HPDE6-E6E7 (cell line): ENCODE results near the gene USP54.

Experiments used
- DNase-seq: peaks from one replicate; pipeline ENCODE4 v3.0.0; 2011; ENCODE audit warnings: missing footprints; ENCODE audit errors: extremely low spot score

USP54 gene

GRCh38 chr10:73522263-73522662 is 68.9 kb downstream of the USP54 start:
- DNase-seq, result no peak

- DNase-seq, result no peak
These were observed 71.8 kb downstream of the USP54 start for GRCh38 chr10:73519336-73519735.

- DNase-seq, result no peak
These were observed 73.8 kb downstream of the USP54 start for GRCh38 chr10:73517166-73517888.

GRCh38 chr10:73512207-73512743 is 78.9 kb downstream of the USP54 start:
- no peak for DNase-seq

GRCh38 chr10:73509695-73510094 is 81.4 kb downstream of the USP54 start:
- no peak for DNase-seq

GRCh38 chr10:73506491-73506890 is 84.7 kb downstream of the USP54 start:
- no peak for DNase-seq

- no peak for DNase-seq
These were observed 85.1 kb downstream of the USP54 start for GRCh38 chr10:73506074-73506473.

GRCh38 chr10:73503037-73503436 is 88.1 kb downstream of the USP54 start:
- no peak for DNase-seq

GRCh38 chr10:73501651-73502050 is 89.5 kb downstream of the USP54 start:
- no peak for DNase-seq

- no peak for DNase-seq
These were observed 93.5 kb downstream of the USP54 start for GRCh38 chr10:73497623-73498022.

GRCh38 chr10:73495884-73496674 is 95.1 kb downstream of the USP54 start, which contains the start of gene PPP3CB:
PPP3CB (minus strand) TSS chr10:73496024; CDS start chr10:73495889, 135 bp downstream.
- DNase-seq, result peak; percentile 75

- peak; percentile 91 for DNase-seq
These were observed 95.8 kb downstream of the USP54 start for GRCh38 chr10:73495226-73495883.

- DNase-seq, result no peak
These were observed 96.3 kb downstream of the USP54 start for GRCh38 chr10:73494877-73495225.

GRCh38 chr10:73494213-73494612 is 96.9 kb downstream of the USP54 start:
- DNase-seq, result no peak

- DNase-seq, result no peak
These were observed 97.4 kb downstream of the USP54 start for GRCh38 chr10:73493781-73494180.

- DNase-seq, result no peak
These were observed 104.5 kb downstream of the USP54 start for GRCh38 chr10:73486601-73487000.

- DNase-seq, result no peak
These were observed 105.8 kb downstream of the USP54 start for GRCh38 chr10:73485320-73485719.

GRCh38 chr10:73480158-73480557 is 111.0 kb downstream of the USP54 start:
- DNase-seq, result peak; percentile 37

GRCh38 chr10:73478636-73479035 is 112.5 kb downstream of the USP54 start:
- no peak for DNase-seq

GRCh38 chr10:73471226-73471625 is 119.9 kb downstream of the USP54 start:
- no peak for DNase-seq

- DNase-seq, result no peak
These were observed 121.6 kb downstream of the USP54 start for GRCh38 chr10:73469579-73469978.

GRCh38 chr10:73467206-73467605 is 123.9 kb downstream of the USP54 start:
- DNase-seq, result no peak
